Peyer's patch (tissue), 4 donors: ENCODE results near the gene ABLIM2. TPM values are rescaled to one million over a fixed set of nuclear protein-coding genes. Genes with fewer than 3 reads are reported as not detected.

Experiments used
- DNase-seq, 3 donors: peaks; one replicate each; pipeline ENCODE4 v3.0.0-alpha.2; 2017 to 2019
- H3K27ac ChIP-seq, 4 donors: fragments of 200-600 bp; sonication (generic); one replicate each; pipeline ENCODE4 v1.5.1; 2016 to 2019
- H3K27me3 ChIP-seq, 2 donors: fragments of 200-600 bp; sonication (generic); one replicate each; pipeline ENCODE4 v1.5.1; 2019
- H3K36me3 ChIP-seq, 3 donors: fragments of 200-600 bp; sonication (generic); one replicate each; pipeline ENCODE4 v1.5.1; 2016 to 2019
- H3K4me1 ChIP-seq, 4 donors: fragments of 200-600 bp; sonication (generic); one replicate each; pipeline ENCODE4 v1.5.1; 2016 to 2019
- H3K4me3 ChIP-seq, 4 donors: fragments of 200-600 bp; sonication (generic); 1 replicate in 3 of 4; 2 replicates in 1 of 4; pipeline ENCODE4 v1.5.1; 2016 to 2019; ENCODE audit warnings: mild to moderate bottlenecking in 1 of 4
- H3K9me3 ChIP-seq, 4 donors: fragments of 200-600 bp; sonication (generic); one replicate each; pipeline ENCODE4 v1.5.1; 2016 to 2019; ENCODE audit warnings: mild to moderate bottlenecking in 1 of 4
- POLR2A ChIP-seq, 2 donors: fragments of 450-650 bp; IDR thresholded peaks; one replicate each; pipeline ENCODE4 v1.5.1; 2017; ENCODE audit warnings: antibody characterized with exemption in 2 of 2, mild to moderate bottlenecking in 2 of 2, moderate library complexity in 2 of 2
- total RNA-seq, 4 donors: library from RNA; depleted of rRNA; stranded (reverse); fragments of >200 nt; gene quantifications; one replicate each; pipeline ENCODE4 v1.1.0, GENCODE V29; 2016
- TF ChIP-seq, protein P1 (sequence below), 6 experiments: fragments of 450-650 bp in 4 of 6; fragments of 200-600 bp in 2 of 6; sonication (generic) in 1 of 6; IDR thresholded peaks; one replicate each; pipeline ENCODE4 v1.5.1; 2017 to 2019; ENCODE audit warnings: antibody characterized with exemption in 6 of 6, mild to moderate bottlenecking in 3 of 6, moderate library complexity in 1 of 6

Gene ABLIM2
- total RNA-seq, 4 donors from 2014 or later: 9.0 to 24.2 (median 11.7) TPM

DNA sequence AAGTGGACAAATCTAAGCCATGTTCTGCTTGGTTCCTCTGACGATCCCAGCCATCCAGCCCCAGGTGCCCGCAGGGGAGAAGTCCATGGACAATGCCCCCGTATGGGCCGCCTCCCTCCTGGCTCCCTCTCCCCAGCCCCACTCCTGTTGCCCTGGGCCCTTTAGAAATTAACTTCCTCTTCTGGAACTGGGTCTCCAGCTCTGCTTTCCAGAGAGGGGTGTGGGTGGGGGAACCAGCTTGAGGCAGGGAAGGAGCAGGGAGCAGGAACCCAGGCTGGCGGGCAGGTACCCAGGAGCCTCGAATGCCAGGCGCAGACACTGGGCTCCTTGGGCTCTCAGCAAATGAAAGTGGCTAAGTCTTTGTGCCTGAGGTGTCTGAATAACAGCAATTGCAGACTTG is 12.7 kb upstream of the ABLIM2 start:
- DNase-seq: no peak

DNA sequence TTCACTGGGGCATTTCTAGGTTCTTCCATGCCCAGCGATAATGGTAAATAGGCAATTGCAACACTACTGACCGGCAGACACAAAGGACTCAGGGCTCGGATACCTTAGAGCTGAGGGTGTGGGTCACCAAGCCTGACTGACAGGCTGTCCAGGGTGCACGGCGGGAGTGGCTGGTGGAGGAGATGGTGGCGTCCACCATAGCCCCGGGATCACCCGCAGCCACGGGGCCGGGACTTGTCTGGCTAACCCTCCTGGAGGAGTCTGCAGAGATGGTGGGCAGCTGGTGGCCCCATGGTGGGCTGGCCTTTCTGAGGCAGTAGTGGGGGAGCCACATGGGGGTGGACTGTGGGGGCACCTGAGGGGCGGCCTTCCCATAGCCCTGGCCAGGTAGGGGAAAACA is 11.7 kb upstream of the ABLIM2 start:
- H3K4me1 ChIP-seq: no peaks in the 10 kb centered on the region
- TF ChIP-seq, protein P1, sequence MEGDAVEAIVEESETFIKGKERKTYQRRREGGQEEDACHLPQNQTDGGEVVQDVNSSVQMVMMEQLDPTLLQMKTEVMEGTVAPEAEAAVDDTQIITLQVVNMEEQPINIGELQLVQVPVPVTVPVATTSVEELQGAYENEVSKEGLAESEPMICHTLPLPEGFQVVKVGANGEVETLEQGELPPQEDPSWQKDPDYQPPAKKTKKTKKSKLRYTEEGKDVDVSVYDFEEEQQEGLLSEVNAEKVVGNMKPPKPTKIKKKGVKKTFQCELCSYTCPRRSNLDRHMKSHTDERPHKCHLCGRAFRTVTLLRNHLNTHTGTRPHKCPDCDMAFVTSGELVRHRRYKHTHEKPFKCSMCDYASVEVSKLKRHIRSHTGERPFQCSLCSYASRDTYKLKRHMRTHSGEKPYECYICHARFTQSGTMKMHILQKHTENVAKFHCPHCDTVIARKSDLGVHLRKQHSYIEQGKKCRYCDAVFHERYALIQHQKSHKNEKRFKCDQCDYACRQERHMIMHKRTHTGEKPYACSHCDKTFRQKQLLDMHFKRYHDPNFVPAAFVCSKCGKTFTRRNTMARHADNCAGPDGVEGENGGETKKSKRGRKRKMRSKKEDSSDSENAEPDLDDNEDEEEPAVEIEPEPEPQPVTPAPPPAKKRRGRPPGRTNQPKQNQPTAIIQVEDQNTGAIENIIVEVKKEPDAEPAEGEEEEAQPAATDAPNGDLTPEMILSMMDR (IDR thresholded peaks at IDR 0.05): no peak
- no peak for TF ChIP-seq POLR2A (IDR thresholded peaks at IDR 0.05)
- H3K27ac ChIP-seq: no peak overlapping the region
- no peaks in the 10 kb centered on the region for H3K27me3 ChIP-seq
- no peak overlapping the region for H3K4me3 ChIP-seq
- DNase-seq: no peak
- H3K36me3 ChIP-seq: no peaks in the 10 kb centered on the region
- peaks cover 0 to 9% (median 0%) of the 10 kb centered on the region in 4 donors for H3K9me3 ChIP-seq

More for the DNA sequence above, 12.7 kb upstream of the ABLIM2 start:
- Histone ChIP-seq H3K9me3 (peaks cover 0 to 9% (median 0%) of the 10 kb centered on the region in 4 donors), H3K27me3 (no peaks in the 10 kb centered on the region), H3K27ac (no peak overlapping the region), H3K4me1 (no peaks in the 10 kb centered on the region), H3K4me3 (no peak overlapping the region), H3K36me3 (no peaks in the 10 kb centered on the region)
- TF ChIP-seq, protein P1 (IDR thresholded peaks at IDR 0.05): no peak
- no peak for TF ChIP-seq POLR2A (IDR thresholded peaks at IDR 0.05)

DNA sequence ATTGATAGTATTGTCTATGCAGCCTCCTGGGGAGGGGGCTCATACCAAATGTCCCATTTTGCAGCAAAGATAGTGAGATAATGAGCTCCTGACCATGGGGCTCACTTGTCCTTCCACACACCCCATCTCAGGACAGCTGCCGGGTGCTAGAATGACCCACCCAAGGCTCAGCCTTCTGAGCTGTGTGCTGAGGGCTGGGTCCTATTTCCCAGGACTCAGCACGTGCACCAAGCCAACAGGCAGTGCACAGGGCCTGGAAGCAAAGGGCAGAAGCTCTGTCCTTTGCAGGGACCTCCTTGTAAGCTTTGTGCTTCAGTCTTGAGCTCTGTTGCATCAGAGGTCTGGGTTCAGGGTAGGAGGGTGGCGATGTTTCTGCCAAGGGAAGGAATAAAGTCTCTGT is 11.2 kb upstream of the ABLIM2 start:
- Histone ChIP-seq H3K27me3 (no peaks in the 10 kb centered on the region), H3K9me3 (peaks cover 0 to 9% (median 0%) of the 10 kb centered on the region in 4 donors), H3K4me3 (no peak overlapping the region), H3K36me3 (no peaks in the 10 kb centered on the region), H3K4me1 (no peaks in the 10 kb centered on the region), H3K27ac (no peak overlapping the region)
- DNase-seq: no peak
- TF ChIP-seq, protein P1 (IDR thresholded peaks at IDR 0.05): no peak
- no peak for TF ChIP-seq POLR2A (IDR thresholded peaks at IDR 0.05)

DNA sequence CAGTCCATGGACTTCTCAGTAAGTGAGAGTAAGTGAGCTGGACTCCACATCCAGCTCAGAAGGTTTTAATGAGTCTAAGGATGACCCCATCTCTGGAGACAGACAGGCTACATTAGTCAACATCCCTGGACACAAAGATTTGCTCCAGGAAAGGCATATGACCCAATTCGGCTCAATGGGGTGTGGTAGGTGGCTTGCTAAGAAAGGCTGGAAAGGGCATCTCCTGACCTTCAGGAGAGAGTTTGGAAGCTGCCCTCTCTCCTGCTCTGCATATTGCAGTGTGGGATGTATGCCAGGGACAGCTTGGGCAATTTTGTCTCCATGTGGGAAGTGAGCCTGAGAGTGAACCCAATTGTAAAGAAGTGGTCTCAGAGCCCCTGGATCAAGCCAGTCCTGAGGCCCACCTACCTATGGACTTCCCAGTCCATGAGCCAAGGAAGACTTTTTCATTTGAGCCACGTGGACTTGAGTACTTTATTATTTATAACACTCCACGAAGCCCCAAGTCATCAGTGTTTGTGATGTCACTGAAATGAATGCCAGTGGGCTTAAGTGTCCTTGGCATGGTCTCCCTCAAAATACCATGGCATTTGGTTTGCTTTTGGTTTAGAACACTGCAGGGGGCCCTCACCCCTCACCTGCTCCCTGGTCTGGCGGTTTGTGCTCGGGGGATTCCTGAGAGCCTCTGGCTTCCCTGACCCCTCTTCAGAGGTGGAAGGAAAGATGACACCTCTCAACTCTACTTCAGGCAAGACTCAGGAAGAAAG is 10.4 kb upstream of the ABLIM2 start:
- TF ChIP-seq, protein P1 (IDR thresholded peaks at IDR 0.05): no peak
- TF ChIP-seq POLR2A (IDR thresholded peaks at IDR 0.05): no peak

DNA sequence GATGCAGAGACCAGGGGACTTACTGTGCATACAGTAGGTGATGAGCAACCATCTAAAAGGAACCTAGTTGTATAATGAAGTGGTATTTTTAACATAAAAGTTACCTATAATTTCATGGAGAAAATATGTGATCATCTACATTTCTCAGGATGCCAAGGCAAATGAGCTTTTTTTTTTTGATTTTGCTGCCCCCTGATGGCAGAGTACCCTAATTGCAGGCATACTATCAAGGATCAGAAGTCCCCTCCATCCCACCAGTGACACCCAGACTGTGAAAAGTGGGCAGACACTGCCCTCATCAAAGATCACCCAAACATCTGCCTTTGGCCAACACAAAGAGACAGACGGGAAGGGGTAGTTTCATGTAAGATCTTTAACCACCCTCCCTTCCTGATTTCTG is 9.6 kb upstream of the ABLIM2 start:
- DNase-seq: no peak
- H3K36me3 ChIP-seq: no peaks in the 10 kb centered on the region
- H3K27me3 ChIP-seq: no peaks in the 10 kb centered on the region
- H3K4me1 ChIP-seq: no peaks in the 10 kb centered on the region
- peak overlapping the region in 1 of 4 donors; percentile 1 for H3K27ac ChIP-seq
- no peak overlapping the region for H3K4me3 ChIP-seq
- H3K9me3 ChIP-seq: peaks cover 0 to 9% (median 0%) of the 10 kb centered on the region in 4 donors
- no peak for TF ChIP-seq POLR2A (IDR thresholded peaks at IDR 0.05)
- TF ChIP-seq, protein P1 (IDR thresholded peaks at IDR 0.05): peak in 3 of 6 experiments; percentile 23 to 34 (median 25)

More for the DNA sequence above, 10.4 kb upstream of the ABLIM2 start:
- no peak overlapping the region for H3K27ac ChIP-seq
- H3K4me3 ChIP-seq: no peak overlapping the region
- H3K9me3 ChIP-seq: peaks cover 0 to 9% (median 0%) of the 10 kb centered on the region in 4 donors
- no peaks in the 10 kb centered on the region for H3K27me3 ChIP-seq
- no peaks in the 10 kb centered on the region for H3K4me1 ChIP-seq
- no peaks in the 10 kb centered on the region for H3K36me3 ChIP-seq
- DNase-seq: no peak
